CD14-positive monocyte (primary cell): ENCODE measurements around the gene RCAN3. TPM values are rescaled to one million over a fixed set of nuclear protein-coding genes. Genes with fewer than 3 reads are reported as not detected.

Source experiments
- DNase-seq, 3 donors: peaks; one replicate each; pipeline ENCODE4 v3.0.0-alpha.2; 2011 to 2022
- H2AFZ ChIP-seq: 2 replicates; pipeline ENCODE4 v1.6.0; 2012; ENCODE audit warnings: mild to moderate bottlenecking, low read depth, low read length, inconsistent platforms; ENCODE audit not compliant: insufficient read depth, poor library complexity, severe bottlenecking
- H3K27ac ChIP-seq, 2 donors: 1 replicate in 1 of 2; 2 replicates in 1 of 2; pipeline ENCODE4 v1.5.1; 2012 to 2013; ENCODE audit warnings: low read length in 2 of 2, control low read depth in 1 of 2, inconsistent platforms in 1 of 2, low read depth in 1 of 2, mild to moderate bottlenecking in 1 of 2
- H3K27me3 ChIP-seq, 2 donors: one replicate each; pipeline versions ENCODE4 v1.6.0 to v1.6.1; 2011 to 2013; ENCODE audit warnings: low read length in 2 of 2; ENCODE audit not compliant: control insufficient read depth in 2 of 2, insufficient read depth in 2 of 2
- H3K36me3 ChIP-seq, 2 donors: replicated peaks in 1 of 2; 1 replicate in 1 of 2; 2 replicates in 1 of 2; pipeline versions ENCODE4 v1.5.1 to v1.6.1; 2012 to 2013; ENCODE audit warnings: low read length in 2 of 2, control low read depth in 1 of 2, inconsistent platforms in 1 of 2, mild to moderate bottlenecking in 1 of 2; ENCODE audit not compliant: insufficient read depth in 2 of 2, control insufficient read depth in 1 of 2
- H3K4me1 ChIP-seq, 2 donors: 1 replicate in 1 of 2; 2 replicates in 1 of 2; pipeline versions ENCODE4 v1.5.1 to v1.6.1; 2012 to 2013; ENCODE audit warnings: low read length in 2 of 2, control low read depth in 1 of 2, inconsistent platforms in 1 of 2, mild to moderate bottlenecking in 1 of 2, moderate library complexity in 1 of 2; ENCODE audit not compliant: insufficient read depth in 2 of 2, control insufficient read depth in 1 of 2
- H3K4me2 ChIP-seq: replicated peaks from 2 replicates; pipeline ENCODE3; 2012; ENCODE audit warnings: low read length, moderate library complexity, mild to moderate bottlenecking; ENCODE audit not compliant: poor library complexity, severe bottlenecking; ENCODE audit errors: extremely low read depth
- H3K4me3 ChIP-seq, 3 experiments: fragments of 200-600 bp in 1 of 3; sonication (generic) in 1 of 3; replicated peaks in 1 of 3; 1 replicate in 2 of 3; 2 replicates in 1 of 3; pipeline ENCODE4 v1.5.1; 2011 to 2013; ENCODE audit warnings: low read length in 3 of 3, mild to moderate bottlenecking in 3 of 3, control low read depth in 2 of 3, low read depth in 2 of 3, inconsistent platforms in 1 of 3, moderate library complexity in 1 of 3
- H3K79me2 ChIP-seq: 2 replicates; pipeline ENCODE4 v1.6.0; 2012; ENCODE audit warnings: mild to moderate bottlenecking, control low read depth, inconsistent platforms, low read length, moderate library complexity; ENCODE audit not compliant: insufficient read depth
- H3K9ac ChIP-seq: 2 replicates; pipeline ENCODE4 v1.6.0; 2017; ENCODE audit warnings: low read length, mild to moderate bottlenecking; ENCODE audit not compliant: insufficient read depth, poor library complexity, severe bottlenecking
- H3K9me3 ChIP-seq, 2 donors: replicated peaks in 1 of 2; 1 replicate in 1 of 2; 2 replicates in 1 of 2; pipeline versions ENCODE4 v1.5.1 to v1.6.1; 2012 to 2013; ENCODE audit warnings: low read length in 2 of 2, control low read depth in 1 of 2; ENCODE audit not compliant: control insufficient read depth in 1 of 2, insufficient read depth in 1 of 2
- H4K20me1 ChIP-seq: 2 replicates; pipeline ENCODE4 v1.6.0; 2012; ENCODE audit warnings: mild to moderate bottlenecking, low read length, control low read depth, moderate library complexity; ENCODE audit not compliant: insufficient read depth
- H3K27ac Mint-ChIP-seq, 7 donors: one replicate each; pipeline ENCODE4 v1.8.0; 2020; ENCODE audit warnings: mild to moderate bottlenecking in 7 of 7, mixed read lengths in 7 of 7, moderate library complexity in 6 of 7, inconsistent platforms in 2 of 7
- H3K27me3 Mint-ChIP-seq, 3 donors: one replicate each; pipeline ENCODE4 v1.8.0; 2021 to 2022; ENCODE audit warnings: low read depth in 3 of 3, mild to moderate bottlenecking in 3 of 3, mixed read lengths in 3 of 3, moderate library complexity in 3 of 3, inconsistent platforms in 1 of 3
- H3K36me3 Mint-ChIP-seq, 2 donors: one replicate each; pipeline ENCODE4 v1.8.0; 2020; ENCODE audit warnings: mixed read lengths in 2 of 2, inconsistent platforms in 1 of 2, mild to moderate bottlenecking in 1 of 2
- H3K4me1 Mint-ChIP-seq: one replicate; pipeline ENCODE4 v1.8.0; 2020; ENCODE audit warnings: mild to moderate bottlenecking, mixed read lengths
- H3K4me3 Mint-ChIP-seq, 2 donors: one replicate each; pipeline ENCODE4 v1.8.0; 2020; ENCODE audit warnings: mild to moderate bottlenecking in 2 of 2, mixed read lengths in 2 of 2, moderate library complexity in 1 of 2
- H3K9me3 Mint-ChIP-seq, 7 donors: one replicate each; pipeline ENCODE4 v1.8.0; 2020 to 2022; ENCODE audit warnings: mixed read lengths in 7 of 7, mild to moderate bottlenecking in 6 of 7, moderate library complexity in 6 of 7, inconsistent platforms in 2 of 7
- CTCF ChIP-seq: fragments of 200-600 bp; IDR thresholded peaks from one replicate; pipeline ENCODE4 v1.8.0; 2022; ENCODE audit warnings: antibody characterized with exemption, mild to moderate bottlenecking
- WGBS: methylation state at CpG from one replicate; pipeline ENCODE4 v1.1.5; 2013; ENCODE audit warnings: missing lambda C conversion rate; ENCODE audit not compliant: insufficient coverage; 5-methylcytosine and 5-hydroxymethylcytosine counted together
- intact Hi-C, 2 donors: fragments of 100-400 bp; cut with micrococcal nuclease; formaldehyde crosslinking; loops; one replicate each; pipeline versions ENCODE4 v1.15.0 to v1.15.1; 2023
- polyA plus RNA-seq, 3 donors: library from polyadenylated mRNA; depleted of rRNA in 1 of 3; unstranded in 2 of 3; stranded (reverse) in 1 of 3; fragments of 300-500 nt in 2 of 3; fragments of >200 nt in 1 of 3; fragmentation: Illumina TruSeq in 2 of 3; gene quantifications; 1 replicate in 2 of 3; 2 replicates in 1 of 3; pipeline ENCODE4 v1.2.3, GENCODE V29; 2012 to 2021

RCAN3 gene
- polyA plus RNA-seq, 3 donors: 7.1 to 9.1 (median 8.8) TPM

GRCh38 chr1:24535021-24535424, 32.4 kb downstream of the RCAN3 start:
- peaks cover 0 to 3% (median 0%) of the 10 kb centered on the region in 7 donors for H3K9me3 Mint-ChIP-seq
- peak overlapping the region; percentile 24 to 68 (median 40) for H3K4me3 ChIP-seq
- intact Hi-C loops: loop anchor here in 1 of 2 donors (10.0 kb wide), 1 partner anchor 340 kb away; no protein-coding TSS in a partner anchor
- no peak for TF ChIP-seq CTCF
- no peaks in the 10 kb centered on the region for H3K79me2 ChIP-seq
- peak overlapping the region; percentile 67 for H3K4me2 ChIP-seq
- H3K27me3 ChIP-seq: no peaks in the 10 kb centered on the region
- H3K4me3 Mint-ChIP-seq: peak overlapping the region; percentile 80 to 85
- H4K20me1 ChIP-seq: no peaks in the 10 kb centered on the region
- 36% methylated on average over 21 of the region's 21 CpGs for WGBS
- H3K9ac ChIP-seq: peak overlapping the region; percentile 34
- H3K27ac ChIP-seq: peak overlapping the region in 1 of 2 donors; percentile 68
- H3K36me3 ChIP-seq: peaks cover 0 to 59% of the 10 kb centered on the region in 2 donors
- H3K36me3 Mint-ChIP-seq: peaks cover 40 to 72% of the 10 kb centered on the region in 2 donors
- no peaks in the 10 kb centered on the region for H3K27me3 Mint-ChIP-seq
- H2AFZ ChIP-seq: peak overlapping the region; percentile 63
- peak in 2 of 3 donors; percentile 3 to 23 for DNase-seq
- H3K27ac Mint-ChIP-seq: peak overlapping the region in 6 of 7 donors; percentile 16 to 83 (median 59)
- H3K4me1 Mint-ChIP-seq: peaks cover 25% of the 10 kb centered on the region
- no peaks in the 10 kb centered on the region for H3K9me3 ChIP-seq
- H3K4me1 ChIP-seq: peaks cover 7 to 17% of the 10 kb centered on the region in 2 donors

DNA sequence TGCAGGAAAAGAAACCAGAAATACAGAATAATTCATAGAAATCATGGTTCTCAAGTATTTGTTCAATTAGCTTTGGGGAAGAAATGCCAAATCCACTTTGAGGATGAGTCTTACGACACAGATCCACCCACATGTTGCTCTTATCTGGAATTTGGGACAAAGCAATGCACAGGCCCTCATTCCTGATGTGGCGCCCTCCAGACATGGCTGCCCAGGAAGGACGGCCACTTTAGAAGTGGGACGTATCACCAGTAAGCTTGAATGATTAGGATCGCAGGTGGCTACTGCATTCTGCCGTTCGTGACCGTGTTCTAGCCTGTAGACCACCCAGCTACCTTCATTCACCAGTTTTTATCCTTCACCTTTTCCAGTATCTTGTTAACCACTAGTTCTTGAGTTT, 33.1 kb downstream of the RCAN3 start:
- peaks cover 26% of the 10 kb centered on the region for H3K4me1 Mint-ChIP-seq
- Histone ChIP-seq H3K27ac (no peak overlapping the region), H3K79me2 (no peaks in the 10 kb centered on the region), H3K4me2 (no peak overlapping the region), H3K9ac (no peak overlapping the region), H3K27me3 (no peaks in the 10 kb centered on the region), H3K9me3 (no peaks in the 10 kb centered on the region), H3K4me1 (peaks cover 7 to 17% of the 10 kb centered on the region in 2 donors), H3K4me3 (no peak overlapping the region), H3K36me3 (peaks cover 0 to 60% of the 10 kb centered on the region in 2 donors), H4K20me1 (no peaks in the 10 kb centered on the region), H2AFZ (no peak overlapping the region)
- WGBS: 100% methylated on average over 4 of the region's 8 CpGs
- TF ChIP-seq CTCF: no peak
- intact Hi-C loops: loop anchor here in 1 of 2 donors (10.0 kb wide), 1 partner anchor 341 kb away; no protein-coding TSS in a partner anchor
- H3K27me3 Mint-ChIP-seq: no peaks in the 10 kb centered on the region
- H3K36me3 Mint-ChIP-seq: peaks cover 45 to 77% of the 10 kb centered on the region in 2 donors
- H3K27ac Mint-ChIP-seq: no peak overlapping the region
- no peak overlapping the region for H3K4me3 Mint-ChIP-seq
- H3K9me3 Mint-ChIP-seq: peaks cover 0 to 3% (median 0%) of the 10 kb centered on the region in 7 donors
- no peak for DNase-seq
